HUES6 (cell line): ENCODE results near the gene OSER1.

Experiments used
- H3K27ac ChIP-seq: 2 replicates; pipeline ENCODE4 v1.7.0; 2013; ENCODE audit warnings: low read depth, mild to moderate bottlenecking, low read length, inconsistent platforms
- H3K27me3 ChIP-seq: 2 replicates; pipeline ENCODE4 v1.6.1; 2013; ENCODE audit warnings: low read length; ENCODE audit not compliant: control insufficient read depth, insufficient read depth
- H3K36me3 ChIP-seq: 2 replicates; pipeline ENCODE4 v1.6.1; 2013; ENCODE audit warnings: low read length; ENCODE audit not compliant: control insufficient read depth, insufficient read depth
- H3K4me1 ChIP-seq: 2 replicates; pipeline ENCODE4 v1.6.1; 2013; ENCODE audit warnings: low read length; ENCODE audit not compliant: control insufficient read depth, insufficient read depth
- H3K4me3 ChIP-seq: 2 replicates; pipeline ENCODE4 v1.5.1; 2013; ENCODE audit warnings: low read depth, low read length
- H3K9ac ChIP-seq: one replicate; pipeline ENCODE4 v1.6.1; 2013; ENCODE audit warnings: mild to moderate bottlenecking, low read length
- H3K9me3 ChIP-seq: 2 replicates; pipeline ENCODE4 v1.6.1; 2013; ENCODE audit warnings: low read depth, low read length; ENCODE audit not compliant: control insufficient read depth, insufficient read depth

OSER1 gene

GRCh38 chr20:44210406-44211176 is at the start of gene OSER1:
Gene OSER1, minus strand, starts transcription at chr20:44210771. Its CDS starts 3,814 bp downstream, at chr20:44206957.
- Histone ChIP-seq H3K27me3 (no peaks in the 10 kb centered on the region), H3K36me3 (peaks cover 8% of the 10 kb centered on the region), H3K4me1 (peaks cover 16% of the 10 kb centered on the region), H3K4me3 (peak within 1 kb of the TSS; percentile 81), H3K9ac (peak within 1 kb of the TSS; percentile 92), H3K9me3 (no peaks in the 10 kb centered on the region), H3K27ac (peak within 1 kb of the TSS; percentile 91)

GRCh38 chr20:44258226-44258890 is 47.8 kb upstream of the OSER1 start:
- H3K9ac ChIP-seq: no peak overlapping the region
- no peak overlapping the region for H3K27ac ChIP-seq
- no peaks in the 10 kb centered on the region for H3K27me3 ChIP-seq
- no peaks in the 10 kb centered on the region for H3K36me3 ChIP-seq
- H3K4me1 ChIP-seq: 0 out of 2 replicates have a peak, but pooled peaks cover 3% of the 10 kb centered on the region
- no peaks in the 10 kb centered on the region for H3K9me3 ChIP-seq
- H3K4me3 ChIP-seq: no peak overlapping the region

- no peak overlapping the region for H3K4me3 ChIP-seq
- 0 out of 2 replicates have a peak, but pooled peaks cover 4% of the 10 kb centered on the region for H3K4me1 ChIP-seq
- H3K9me3 ChIP-seq: no peaks in the 10 kb centered on the region
- no peak overlapping the region for H3K27ac ChIP-seq
- no peak overlapping the region for H3K9ac ChIP-seq
- no peaks in the 10 kb centered on the region for H3K27me3 ChIP-seq
- H3K36me3 ChIP-seq: no peaks in the 10 kb centered on the region
Measured at GRCh38 chr20:44256961-44257360, 46.4 kb upstream of the OSER1 start.

GRCh38 chr20:44255942-44256341 is 45.4 kb upstream of the OSER1 start:
- Histone ChIP-seq H3K9ac (no peak overlapping the region), H3K27me3 (no peaks in the 10 kb centered on the region), H3K27ac (no peak overlapping the region)

GRCh38 chr20:44254073-44254472 is 43.5 kb upstream of the OSER1 start:
- H3K9me3 ChIP-seq: no peaks in the 10 kb centered on the region

More at GRCh38 chr20:44255942-44256341, 45.4 kb upstream of the OSER1 start:
- Histone ChIP-seq H3K4me3 (no peak overlapping the region), H3K9me3 (no peaks in the 10 kb centered on the region), H3K36me3 (no peaks in the 10 kb centered on the region), H3K4me1 (0 out of 2 replicates have a peak, but pooled peaks cover 4% of the 10 kb centered on the region)

GRCh38 chr20:44253528-44253927 is 43.0 kb upstream of the OSER1 start:
- no peaks in the 10 kb centered on the region for H3K36me3 ChIP-seq
- H3K4me3 ChIP-seq: no peak overlapping the region
- H3K27ac ChIP-seq: no peak overlapping the region
- H3K4me1 ChIP-seq: 0 out of 2 replicates have a peak, but pooled peaks cover 4% of the 10 kb centered on the region
- no peak overlapping the region for H3K9ac ChIP-seq
- H3K27me3 ChIP-seq: no peaks in the 10 kb centered on the region
- H3K9me3 ChIP-seq: no peaks in the 10 kb centered on the region

More at GRCh38 chr20:44254073-44254472, 43.5 kb upstream of the OSER1 start:
- Histone ChIP-seq H3K4me1 (0 out of 2 replicates have a peak, but pooled peaks cover 4% of the 10 kb centered on the region), H3K27ac (no peak overlapping the region), H3K9ac (no peak overlapping the region), H3K36me3 (no peaks in the 10 kb centered on the region), H3K27me3 (no peaks in the 10 kb centered on the region), H3K4me3 (no peak overlapping the region)

GRCh38 chr20:44251284-44251683 is 40.7 kb upstream of the OSER1 start:
- no peak overlapping the region for H3K4me3 ChIP-seq
- peaks cover 15% of the 10 kb centered on the region; the same call in 1 of the 2 replicates for H3K27me3 ChIP-seq

GRCh38 chr20:44248410-44248759 is 37.8 kb upstream of the OSER1 start:
- H3K4me1 ChIP-seq: peaks cover 8% of the 10 kb centered on the region
- H3K27ac ChIP-seq: no peak overlapping the region
- H3K27me3 ChIP-seq: peaks cover 18% of the 10 kb centered on the region; the same call in 1 of the 2 replicates
- no peak overlapping the region for H3K9ac ChIP-seq
- no peaks in the 10 kb centered on the region for H3K36me3 ChIP-seq
- no peak overlapping the region for H3K4me3 ChIP-seq
- no peaks in the 10 kb centered on the region for H3K9me3 ChIP-seq

More at GRCh38 chr20:44251284-44251683, 40.7 kb upstream of the OSER1 start:
- Histone ChIP-seq H3K27ac (no peak overlapping the region), H3K9ac (no peak overlapping the region), H3K9me3 (no peaks in the 10 kb centered on the region), H3K4me1 (peaks cover 11% of the 10 kb centered on the region), H3K36me3 (no peaks in the 10 kb centered on the region)

- H3K27me3 ChIP-seq: peaks cover 18% of the 10 kb centered on the region; the same call in 1 of the 2 replicates
- no peak overlapping the region for H3K27ac ChIP-seq
- H3K9ac ChIP-seq: no peak overlapping the region
- H3K4me1 ChIP-seq: peaks cover 7% of the 10 kb centered on the region
- H3K4me3 ChIP-seq: peak overlapping the region; percentile 96
- no peaks in the 10 kb centered on the region for H3K36me3 ChIP-seq
- H3K9me3 ChIP-seq: no peaks in the 10 kb centered on the region
Measured at GRCh38 chr20:44247586-44248409, 37.2 kb upstream of the OSER1 start.

GRCh38 chr20:44247131-44247571 is 36.6 kb upstream of the OSER1 start, which contains the start of gene GDAP1L1:
Gene GDAP1L1, plus strand, starts transcription at chr20:44247308. Its CDS starts 27 bp downstream, at chr20:44247335.
- H3K4me3 ChIP-seq: peak within 1 kb of the TSS; percentile 96
- no peaks in the 10 kb centered on the region for H3K9me3 ChIP-seq
- no peaks in the 10 kb centered on the region for H3K36me3 ChIP-seq
- peaks cover 7% of the 10 kb centered on the region for H3K4me1 ChIP-seq
- peaks cover 18% of the 10 kb centered on the region; the same call in 1 of the 2 replicates for H3K27me3 ChIP-seq
- H3K9ac ChIP-seq: peak within 1 kb of the TSS; percentile 25
- H3K27ac ChIP-seq: no peak within 1 kb of the TSS
